OCI-LY7 (cell line): Measurements from ENCODE around the gene FAM107B.
"Not testable (repeated sequence)": the region's sequence is repeated elsewhere in the genome, so short reads cannot be mapped to it uniquely, and the experiment has no call there.

Source experiments
- EZH2phosphoT487 ChIP-seq: fragments of 200-600 bp; sonication (generic); IDR thresholded peaks from 2 replicates; pipeline ENCODE4 v1.6.1; 2018; ENCODE audit warnings: low read depth, borderline replicate concordance, mild to moderate bottlenecking, mixed run types, antibody characterized with exemption, low read length, moderate library complexity, mixed read lengths
- TF ChIP-seq, protein P1 (sequence below): fragments of 200-600 bp; sonication (generic); conservative IDR thresholded peaks from 2 replicates; pipeline ENCODE4 v1.5.1; 2014; ENCODE audit warnings: mild to moderate bottlenecking, antibody characterized with exemption, low read length, moderate library complexity, mixed read lengths

- TF ChIP-seq, protein P1, sequence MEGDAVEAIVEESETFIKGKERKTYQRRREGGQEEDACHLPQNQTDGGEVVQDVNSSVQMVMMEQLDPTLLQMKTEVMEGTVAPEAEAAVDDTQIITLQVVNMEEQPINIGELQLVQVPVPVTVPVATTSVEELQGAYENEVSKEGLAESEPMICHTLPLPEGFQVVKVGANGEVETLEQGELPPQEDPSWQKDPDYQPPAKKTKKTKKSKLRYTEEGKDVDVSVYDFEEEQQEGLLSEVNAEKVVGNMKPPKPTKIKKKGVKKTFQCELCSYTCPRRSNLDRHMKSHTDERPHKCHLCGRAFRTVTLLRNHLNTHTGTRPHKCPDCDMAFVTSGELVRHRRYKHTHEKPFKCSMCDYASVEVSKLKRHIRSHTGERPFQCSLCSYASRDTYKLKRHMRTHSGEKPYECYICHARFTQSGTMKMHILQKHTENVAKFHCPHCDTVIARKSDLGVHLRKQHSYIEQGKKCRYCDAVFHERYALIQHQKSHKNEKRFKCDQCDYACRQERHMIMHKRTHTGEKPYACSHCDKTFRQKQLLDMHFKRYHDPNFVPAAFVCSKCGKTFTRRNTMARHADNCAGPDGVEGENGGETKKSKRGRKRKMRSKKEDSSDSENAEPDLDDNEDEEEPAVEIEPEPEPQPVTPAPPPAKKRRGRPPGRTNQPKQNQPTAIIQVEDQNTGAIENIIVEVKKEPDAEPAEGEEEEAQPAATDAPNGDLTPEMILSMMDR = not testable (repeated sequence)
- not testable (repeated sequence) for TF ChIP-seq EZH2phosphoT487
Measured at GRCh38 chr10:14688189-14688588, 86.5 kb downstream of the FAM107B start.
